Hepatocyte (in vitro differentiated cells): Measurements from ENCODE around the gene HJURP. TPM values are rescaled to one million over a fixed set of nuclear protein-coding genes. Genes with fewer than 3 reads are reported as not detected.
A peak's percentile ranks its signal among the peaks of the same experiment; 100 is the strongest.

Experiments
- DNase-seq: peaks from one replicate; pipeline ENCODE4 v3.0.0-alpha.2; 2016; ENCODE audit warnings: low spot score
- H2AFZ ChIP-seq: fragments of 200-600 bp; sonication (generic); 2 replicates; pipeline ENCODE4 v1.6.0; 2016; ENCODE audit warnings: antibody characterized with exemption, mild to moderate bottlenecking
- H3K27ac ChIP-seq: fragments of 200-600 bp; sonication (generic); 2 replicates; pipeline ENCODE4 v1.5.1; 2016; ENCODE audit warnings: mild to moderate bottlenecking
- H3K27me3 ChIP-seq: fragments of 200-600 bp; sonication (generic); 2 replicates; pipeline ENCODE4 v1.6.1; 2016
- H3K36me3 ChIP-seq: fragments of 200-600 bp; sonication (generic); replicated peaks from 2 replicates; pipeline ENCODE4 v1.5.1; 2016; ENCODE audit warnings: low read depth; ENCODE audit not compliant: insufficient read depth
- H3K4me1 ChIP-seq: fragments of 200-600 bp; sonication (generic); 2 replicates; pipeline ENCODE4 v1.5.1; 2016; ENCODE audit warnings: mild to moderate bottlenecking, moderate library complexity; ENCODE audit not compliant: insufficient read depth
- H3K4me2 ChIP-seq: fragments of 200-600 bp; sonication (generic); 2 replicates; pipeline ENCODE4 v1.6.0; 2016
- H3K4me3 ChIP-seq: fragments of 200-600 bp; sonication (generic); 2 replicates; pipeline ENCODE4 v1.5.1; 2016; ENCODE audit warnings: mild to moderate bottlenecking
- H3K79me2 ChIP-seq: fragments of 200-600 bp; sonication (generic); 2 replicates; pipeline ENCODE4 v1.6.0; 2017; ENCODE audit warnings: mild to moderate bottlenecking
- H3K9me2 ChIP-seq: fragments of 200-600 bp; sonication (generic); replicated peaks from 2 replicates; pipeline ENCODE4 v1.6.0; 2017; ENCODE audit warnings: mild to moderate bottlenecking; ENCODE audit not compliant: insufficient read depth
- H3K9me3 ChIP-seq: fragments of 200-600 bp; sonication (generic); 2 replicates; pipeline ENCODE4 v1.5.1; 2016; ENCODE audit warnings: low read depth, mild to moderate bottlenecking
- H4K20me1 ChIP-seq: fragments of 200-600 bp; sonication (generic); 2 replicates; pipeline ENCODE4 v1.6.0; 2016; ENCODE audit warnings: mild to moderate bottlenecking; ENCODE audit not compliant: insufficient read depth, poor library complexity, severe bottlenecking
- EZH2 ChIP-seq: fragments of 200-600 bp; sonication (generic); IDR thresholded peaks from 2 replicates; pipeline ENCODE4 v1.6.1; 2016; ENCODE audit warnings: antibody characterized with exemption, mild to moderate bottlenecking, borderline replicate concordance
- EZH2phosphoT487 ChIP-seq: fragments of 200-600 bp; sonication (generic); IDR thresholded peaks from one replicate; pipeline ENCODE4 v1.6.1; 2018; ENCODE audit warnings: antibody characterized with exemption, mild to moderate bottlenecking, low read depth, moderate library complexity; ENCODE audit not compliant: unreplicated experiment, severe bottlenecking
- WGBS: methylation state at CpG from one replicate; pipeline ENCODE4 v1.1.6; 2016; ENCODE audit warnings: low lambda C conversion rate; ENCODE audit errors: missing lambda C conversion rate; 5-methylcytosine and 5-hydroxymethylcytosine counted together
- polyA plus RNA-seq: library from polyadenylated mRNA; unstranded; fragments of >200 nt; fragmentation: Nextera tagmentation; extraction: Ambion mirVana; gene quantifications from 2 replicates; pipeline ENCODE4 v1.2.1, GENCODE V29; 2016
- total RNA-seq: library from RNA; depleted of rRNA; stranded (reverse); fragments of >200 nt; gene quantifications from 2 replicates; pipeline ENCODE4 v1.2.3, GENCODE V29; 2014
- TF ChIP-seq, protein P1 (sequence below): fragments of 200-600 bp; sonication (generic); IDR thresholded peaks from 2 replicates; pipeline ENCODE4 v1.5.1; 2016; ENCODE audit warnings: antibody characterized with exemption, mild to moderate bottlenecking; ENCODE audit not compliant: poor library complexity

The HJURP gene
- total and polyA plus RNA-seq, 2 experiments from 2014 or later: 2.7 to 5.0 TPM

DNA sequence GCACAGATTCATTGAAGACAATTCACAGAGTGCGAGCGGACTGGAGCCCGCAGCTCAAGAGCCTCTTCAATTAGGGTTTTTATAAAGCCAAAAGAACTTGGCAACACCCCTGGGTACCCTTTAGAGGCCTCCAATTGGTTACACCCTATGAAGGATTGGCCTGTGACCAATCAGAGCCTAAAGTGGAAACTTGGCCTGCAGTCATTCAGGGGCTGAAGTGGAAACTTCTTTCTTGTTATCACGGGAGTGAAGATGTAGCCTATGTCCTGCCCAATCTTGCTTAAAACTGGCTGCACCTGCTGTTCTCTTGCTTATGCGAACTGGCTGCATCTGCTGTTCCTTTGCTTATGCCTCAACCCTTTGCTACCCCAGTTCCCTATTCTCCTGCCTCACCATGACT is 1.8 kb upstream of the HJURP start:
- Histone ChIP-seq H3K4me1 (no peaks in the 10 kb centered on the region), H3K27me3 (no peaks in the 10 kb centered on the region), H3K9me3 (no peaks in the 10 kb centered on the region), H3K4me2 (no peak overlapping the region), H3K4me3 (no peak overlapping the region), H3K79me2 (peaks cover 26% of the 10 kb centered on the region), H3K36me3 (no peaks in the 10 kb centered on the region), H3K9me2 (no peaks in the 10 kb centered on the region), H3K27ac (no peak overlapping the region), H4K20me1 (no peaks in the 10 kb centered on the region), H2AFZ (no peak overlapping the region)
- TF ChIP-seq, protein P1, sequence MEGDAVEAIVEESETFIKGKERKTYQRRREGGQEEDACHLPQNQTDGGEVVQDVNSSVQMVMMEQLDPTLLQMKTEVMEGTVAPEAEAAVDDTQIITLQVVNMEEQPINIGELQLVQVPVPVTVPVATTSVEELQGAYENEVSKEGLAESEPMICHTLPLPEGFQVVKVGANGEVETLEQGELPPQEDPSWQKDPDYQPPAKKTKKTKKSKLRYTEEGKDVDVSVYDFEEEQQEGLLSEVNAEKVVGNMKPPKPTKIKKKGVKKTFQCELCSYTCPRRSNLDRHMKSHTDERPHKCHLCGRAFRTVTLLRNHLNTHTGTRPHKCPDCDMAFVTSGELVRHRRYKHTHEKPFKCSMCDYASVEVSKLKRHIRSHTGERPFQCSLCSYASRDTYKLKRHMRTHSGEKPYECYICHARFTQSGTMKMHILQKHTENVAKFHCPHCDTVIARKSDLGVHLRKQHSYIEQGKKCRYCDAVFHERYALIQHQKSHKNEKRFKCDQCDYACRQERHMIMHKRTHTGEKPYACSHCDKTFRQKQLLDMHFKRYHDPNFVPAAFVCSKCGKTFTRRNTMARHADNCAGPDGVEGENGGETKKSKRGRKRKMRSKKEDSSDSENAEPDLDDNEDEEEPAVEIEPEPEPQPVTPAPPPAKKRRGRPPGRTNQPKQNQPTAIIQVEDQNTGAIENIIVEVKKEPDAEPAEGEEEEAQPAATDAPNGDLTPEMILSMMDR: no peak
- no peak for TF ChIP-seq EZH2phosphoT487
- no peak for TF ChIP-seq EZH2
- DNase-seq: no peak
- WGBS: 96% methylated on average over 5 of the region's 5 CpGs

DNA sequence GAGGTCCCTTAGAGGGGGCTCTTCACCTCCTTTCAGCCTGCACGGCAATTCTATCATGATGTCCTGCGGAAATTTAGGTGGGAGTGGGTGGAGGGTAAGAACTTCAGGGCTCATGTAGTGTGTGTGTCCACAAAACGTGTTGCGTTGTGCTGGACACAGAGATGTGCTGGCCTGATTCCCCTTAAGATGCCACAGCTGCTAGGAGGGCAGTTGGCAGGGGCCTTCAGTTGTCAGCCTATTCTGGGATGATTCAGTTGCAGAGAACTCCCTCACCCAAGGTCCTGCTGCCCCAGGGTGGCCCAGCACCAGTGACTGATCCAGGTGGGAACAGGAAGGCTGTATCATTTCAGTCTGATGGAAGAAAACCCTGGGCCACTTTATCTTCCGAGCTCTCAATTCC is 1.0 kb upstream of the HJURP start:
- Histone ChIP-seq H3K79me2 (peaks cover 35% of the 10 kb centered on the region), H3K4me3 (no peak overlapping the region), H3K27me3 (no peaks in the 10 kb centered on the region), H3K4me1 (no peaks in the 10 kb centered on the region), H3K4me2 (peak overlapping the region; percentile 71), H4K20me1 (no peaks in the 10 kb centered on the region), H3K9me2 (no peaks in the 10 kb centered on the region), H3K27ac (no peak overlapping the region), H2AFZ (no peak overlapping the region), H3K36me3 (no peaks in the 10 kb centered on the region), H3K9me3 (no peaks in the 10 kb centered on the region)
- 93% methylated on average over 5 of the region's 5 CpGs for WGBS
- TF ChIP-seq EZH2phosphoT487: no peak
- no peak for TF ChIP-seq EZH2
- TF ChIP-seq, protein P1: no peak
- DNase-seq: no peak

DNA sequence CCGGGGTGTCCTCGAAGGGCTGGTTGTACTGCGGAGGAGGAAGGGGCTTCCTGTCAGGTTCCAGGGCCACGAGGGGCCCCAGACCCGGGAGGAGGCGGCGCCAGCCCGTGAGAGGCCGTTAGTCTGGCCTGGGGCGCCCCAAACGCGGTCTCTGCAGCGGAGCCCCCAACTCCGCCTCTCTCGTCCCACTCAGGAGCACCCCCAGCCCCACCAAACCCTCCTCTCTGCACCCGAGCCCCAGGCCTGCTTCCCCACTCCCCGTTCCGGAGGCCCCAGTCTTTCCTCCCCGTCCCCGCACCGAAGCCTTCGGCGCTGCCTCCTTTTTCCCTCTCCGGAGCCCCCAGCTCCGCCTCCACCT is 473 bp downstream of the HJURP start:
- DNase-seq: no peak
- Histone ChIP-seq H3K9me3 (no peaks in the 10 kb centered on the region), H3K9me2 (no peaks in the 10 kb centered on the region), H3K36me3 (no peaks in the 10 kb centered on the region), H4K20me1 (no peaks in the 10 kb centered on the region), H3K4me3 (peak overlapping the region; percentile 21), H3K79me2 (peaks cover 38% of the 10 kb centered on the region), H3K27ac (no peak overlapping the region), H3K4me2 (peak overlapping the region; percentile 71), H3K4me1 (no peaks in the 10 kb centered on the region), H2AFZ (peak overlapping the region; percentile 22), H3K27me3 (no peaks in the 10 kb centered on the region)
- TF ChIP-seq EZH2 (no peak), EZH2phosphoT487 (no peak)
- TF ChIP-seq, protein P1: no peak
- 3% methylated on average over 14 of the region's 25 CpGs for WGBS

DNA sequence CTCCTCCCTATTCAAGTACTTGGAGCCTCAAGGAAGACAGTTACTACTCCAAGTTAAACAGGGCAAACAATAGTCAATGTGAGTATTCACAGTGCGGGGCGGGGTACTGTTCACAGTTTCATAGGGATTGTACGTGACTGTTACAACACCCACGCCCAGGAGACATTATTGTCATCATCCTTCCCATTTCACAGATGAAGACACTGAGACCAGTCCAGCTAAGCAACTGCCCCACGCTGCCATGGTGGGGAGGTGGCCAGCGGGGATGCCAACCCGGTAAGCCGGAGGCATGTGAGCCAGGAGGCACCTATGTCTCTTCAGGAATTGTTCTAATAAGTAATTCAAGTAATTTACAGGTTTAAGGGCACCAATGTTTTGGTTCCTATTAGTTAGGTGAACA is 982 bp downstream of the HJURP start:
- Histone ChIP-seq H3K4me2 (peak overlapping the region; percentile 71), H4K20me1 (no peaks in the 10 kb centered on the region), H3K9me2 (no peaks in the 10 kb centered on the region), H2AFZ (peak overlapping the region; percentile 24), H3K27me3 (no peaks in the 10 kb centered on the region), H3K27ac (no peak overlapping the region), H3K36me3 (no peaks in the 10 kb centered on the region), H3K4me1 (no peaks in the 10 kb centered on the region), H3K79me2 (peaks cover 38% of the 10 kb centered on the region), H3K4me3 (peak overlapping the region; percentile 21), H3K9me3 (no peaks in the 10 kb centered on the region)
- no peak for DNase-seq
- TF ChIP-seq EZH2phosphoT487: no peak
- TF ChIP-seq, protein P1: no peak
- TF ChIP-seq EZH2: no peak
- 33% methylated on average over 8 of the region's 8 CpGs for WGBS
